Esophagus muscularis mucosa (tissue), 4 donors: ENCODE data around the gene KCNJ12. TPM values are rescaled to one million over a fixed set of nuclear protein-coding genes. Genes with fewer than 3 reads are reported as not detected.

Experiments used
- DNase-seq: peaks from one replicate; pipeline ENCODE4 v3.0.0-alpha.2; 2017; ENCODE audit errors: extremely low spot score
- H3K27ac ChIP-seq, 4 donors: fragments of 200-600 bp; sonication (generic); replicated peaks in 1 of 4; 1 replicate in 3 of 4; 2 replicates in 1 of 4; pipeline ENCODE4 v1.5.1; 2016 to 2019; ENCODE audit warnings: mild to moderate bottlenecking in 1 of 4
- H3K27me3 ChIP-seq, 4 donors: fragments of 200-600 bp; sonication (generic); one replicate each; pipeline versions ENCODE4 v1.5.1 to v1.6.0; 2016 to 2019
- H3K36me3 ChIP-seq, 4 donors: fragments of 200-600 bp; sonication (generic); one replicate each; pipeline ENCODE4 v1.5.1; 2016 to 2019
- H3K4me1 ChIP-seq, 4 donors: fragments of 200-600 bp; sonication (generic); one replicate each; pipeline ENCODE4 v1.5.1; 2016 to 2019
- H3K4me3 ChIP-seq, 4 donors: fragments of 200-600 bp; sonication (generic); 1 replicate in 2 of 4; 2 replicates in 2 of 4; pipeline ENCODE4 v1.5.1; 2016 to 2019; ENCODE audit warnings: mild to moderate bottlenecking in 4 of 4, moderate library complexity in 1 of 4
- H3K9me3 ChIP-seq, 4 donors: fragments of 200-600 bp; sonication (generic); 1 replicate in 3 of 4; 2 replicates in 1 of 4; pipeline ENCODE4 v1.5.1; 2016 to 2019
- EP300 ChIP-seq: sonication (generic); formaldehyde crosslinking; IDR thresholded peaks from one replicate; pipeline ENCODE4 v1.6.1; 2017; ENCODE audit warnings: antibody characterized with exemption
- POLR2A ChIP-seq: fragments of 450-650 bp; IDR thresholded peaks from one replicate; pipeline ENCODE4 v1.6.1; 2017; ENCODE audit warnings: antibody characterized with exemption, moderate library complexity, mild to moderate bottlenecking, low read depth
- POLR2AphosphoS5 ChIP-seq, 2 donors: sonication (generic); formaldehyde crosslinking; IDR thresholded peaks; one replicate each; pipeline ENCODE4 v1.6.1; 2017; ENCODE audit warnings: antibody characterized with exemption in 2 of 2
- WGBS: methylation state at CpG from one replicate; pipeline ENCODE4 v1.1.5; 2018; 5-methylcytosine and 5-hydroxymethylcytosine counted together
- intact Hi-C: fragments of 100-400 bp; cut with DNase I; formaldehyde crosslinking; loops from one replicate; pipeline ENCODE4 v1.15.1; 2023
- total RNA-seq, 4 donors: library from RNA; depleted of rRNA; stranded (reverse); fragments of >200 nt; gene quantifications; one replicate each; pipeline versions ENCODE4 v1.1.0 to v1.2.1, GENCODE V29; 2016
- TF ChIP-seq, protein P1 (sequence below), 3 experiments: fragments of 200-600 bp in 2 of 3; fragments of 450-650 bp in 1 of 3; sonication (generic) in 2 of 3; IDR thresholded peaks; one replicate each; pipeline ENCODE4 v1.5.1; 2017 to 2019; ENCODE audit warnings: antibody characterized with exemption in 3 of 3, mild to moderate bottlenecking in 2 of 3, moderate library complexity in 1 of 3

KCNJ12 gene
- total RNA-seq, 4 donors from 2014 or later, result 0.83 to 2.1 (median 1.5) TPM

DNA sequence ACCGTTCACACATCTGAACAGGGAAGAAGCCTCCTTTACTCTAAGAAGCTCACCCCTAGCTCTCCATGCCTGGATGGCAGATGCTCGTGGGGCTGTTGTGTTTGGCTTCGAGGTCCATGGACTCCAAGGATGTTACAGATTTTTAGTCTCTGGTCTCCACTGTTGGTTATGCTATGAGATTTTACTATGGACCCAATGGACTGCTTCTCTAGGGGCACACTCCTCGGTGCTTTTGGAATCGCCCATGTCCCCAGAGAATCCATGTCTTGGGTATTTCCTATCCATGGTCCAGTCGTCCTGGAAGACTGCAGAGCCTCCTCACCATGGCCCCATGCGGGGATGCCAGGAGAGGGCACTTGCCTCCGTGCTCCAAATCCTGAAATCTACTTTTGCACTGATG is 83.4 kb downstream of the KCNJ12 start:
- intact Hi-C loops, result loop anchor here (5.0 to 10.0 kb wide), 3 partner anchors 125 to 335 kb away; partner anchors contain the start of gene DHRS7B
- Histone ChIP-seq H3K27ac (no peak overlapping the region), H3K27me3 (peaks cover 0 to 23% (median 10%) of the 10 kb centered on the region in 4 donors), H3K36me3 (no peaks in the 10 kb centered on the region), H3K4me3 (no peak overlapping the region), H3K4me1 (peaks cover 12 to 28% (median 24%) of the 10 kb centered on the region in 4 donors), H3K9me3 (no peaks in the 10 kb centered on the region)
- no peak for DNase-seq
- WGBS, result 85% methylated on average over 8 of the region's 8 CpGs
- TF ChIP-seq POLR2A (no peak), EP300 (no peak), POLR2AphosphoS5 (IDR thresholded peaks at IDR 0.05) (no peak)
- TF ChIP-seq, protein P1, sequence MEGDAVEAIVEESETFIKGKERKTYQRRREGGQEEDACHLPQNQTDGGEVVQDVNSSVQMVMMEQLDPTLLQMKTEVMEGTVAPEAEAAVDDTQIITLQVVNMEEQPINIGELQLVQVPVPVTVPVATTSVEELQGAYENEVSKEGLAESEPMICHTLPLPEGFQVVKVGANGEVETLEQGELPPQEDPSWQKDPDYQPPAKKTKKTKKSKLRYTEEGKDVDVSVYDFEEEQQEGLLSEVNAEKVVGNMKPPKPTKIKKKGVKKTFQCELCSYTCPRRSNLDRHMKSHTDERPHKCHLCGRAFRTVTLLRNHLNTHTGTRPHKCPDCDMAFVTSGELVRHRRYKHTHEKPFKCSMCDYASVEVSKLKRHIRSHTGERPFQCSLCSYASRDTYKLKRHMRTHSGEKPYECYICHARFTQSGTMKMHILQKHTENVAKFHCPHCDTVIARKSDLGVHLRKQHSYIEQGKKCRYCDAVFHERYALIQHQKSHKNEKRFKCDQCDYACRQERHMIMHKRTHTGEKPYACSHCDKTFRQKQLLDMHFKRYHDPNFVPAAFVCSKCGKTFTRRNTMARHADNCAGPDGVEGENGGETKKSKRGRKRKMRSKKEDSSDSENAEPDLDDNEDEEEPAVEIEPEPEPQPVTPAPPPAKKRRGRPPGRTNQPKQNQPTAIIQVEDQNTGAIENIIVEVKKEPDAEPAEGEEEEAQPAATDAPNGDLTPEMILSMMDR (IDR thresholded peaks at IDR 0.05), result no peak

DNA sequence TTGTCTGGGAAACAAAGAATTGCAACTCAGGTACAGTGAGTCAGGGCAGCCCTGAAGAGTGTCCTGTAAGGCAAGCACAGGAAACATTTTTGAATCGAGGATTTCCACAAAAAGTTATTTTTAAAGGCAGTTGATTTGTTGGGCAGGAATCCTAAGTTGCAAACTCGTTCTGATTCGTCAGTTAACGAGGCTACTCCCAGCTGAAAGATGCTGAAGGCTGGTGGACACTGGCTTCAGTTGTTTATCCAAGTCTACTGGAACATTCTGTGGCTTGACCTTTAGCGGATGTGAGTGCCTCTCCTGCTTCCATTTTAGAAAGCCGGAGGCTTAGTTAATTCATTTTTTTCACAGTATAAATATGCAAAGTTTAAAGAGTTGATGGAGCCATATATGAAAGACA is 84.2 kb downstream of the KCNJ12 start:
- Histone ChIP-seq H3K27me3 (peaks cover 0 to 23% (median 10%) of the 10 kb centered on the region in 4 donors), H3K4me3 (no peak overlapping the region), H3K27ac (no peak overlapping the region), H3K36me3 (no peaks in the 10 kb centered on the region), H3K4me1 (peaks cover 12 to 28% (median 24%) of the 10 kb centered on the region in 4 donors), H3K9me3 (no peaks in the 10 kb centered on the region)
- 60% methylated on average over 6 of the region's 6 CpGs for WGBS
- TF ChIP-seq POLR2A (no peak), POLR2AphosphoS5 (IDR thresholded peaks at IDR 0.05) (no peak), EP300 (no peak)
- TF ChIP-seq, protein P1 (IDR thresholded peaks at IDR 0.05), result no peak
- intact Hi-C loops, result no loop called here
- no peak for DNase-seq

DNA sequence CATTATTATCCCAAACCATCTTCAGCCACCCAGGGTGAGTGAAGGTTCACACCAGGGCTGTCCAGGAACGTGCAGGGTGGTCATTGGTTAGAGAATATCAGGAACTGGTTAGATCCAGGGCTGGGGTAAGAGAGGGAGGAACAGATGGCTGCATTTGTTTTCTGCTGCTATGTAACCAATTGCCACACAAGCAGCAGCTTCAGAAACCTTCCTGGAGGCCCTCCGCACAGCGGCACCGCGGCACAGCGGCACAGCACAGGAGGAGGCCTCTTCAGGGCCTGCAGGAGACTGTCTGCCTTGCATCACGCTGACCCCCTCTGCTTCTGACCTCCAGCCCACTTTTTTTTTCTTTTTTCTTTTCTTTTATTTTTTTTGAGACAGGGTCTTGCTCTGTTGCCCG is 86.1 kb downstream of the KCNJ12 start:
- Histone ChIP-seq H3K27ac (no peak overlapping the region), H3K36me3 (no peaks in the 10 kb centered on the region), H3K27me3 (peaks cover 0 to 23% (median 10%) of the 10 kb centered on the region in 4 donors), H3K4me3 (no peak overlapping the region), H3K9me3 (no peaks in the 10 kb centered on the region), H3K4me1 (peaks cover 7 to 18% (median 16%) of the 10 kb centered on the region in 4 donors)
- DNase-seq, result no peak
- intact Hi-C loops, result no loop called here
- TF ChIP-seq EP300, result no peak
- TF ChIP-seq, protein P1 (IDR thresholded peaks at IDR 0.05), result no peak
- no peak for TF ChIP-seq POLR2A
- no peak for TF ChIP-seq POLR2AphosphoS5 (IDR thresholded peaks at IDR 0.05)
- WGBS, result 94% methylated on average over 8 of the region's 8 CpGs

DNA sequence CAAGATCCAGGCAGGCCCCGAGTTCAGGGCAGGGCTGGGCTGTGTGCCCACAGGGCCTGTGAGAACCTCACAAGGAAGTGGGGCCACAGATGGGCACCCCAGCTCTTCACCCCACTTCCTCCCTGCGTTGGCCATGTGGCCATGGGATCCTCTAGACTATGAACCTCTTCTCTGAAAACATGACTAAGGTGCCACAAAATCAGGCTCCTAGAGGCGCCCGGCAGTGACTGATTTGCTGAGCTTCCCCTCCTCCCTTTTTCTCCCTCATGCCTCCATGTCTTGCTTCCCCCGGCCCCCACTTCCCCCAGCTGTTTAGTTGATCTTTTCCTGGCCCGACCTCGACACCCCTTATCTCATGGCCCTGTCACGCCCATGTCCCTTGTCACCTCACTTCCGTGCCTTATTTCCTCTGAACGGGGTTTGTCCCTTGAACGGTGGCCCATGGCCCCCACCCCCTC is 87.1 kb downstream of the KCNJ12 start:
- WGBS, result 58% methylated on average over 10 of the region's 11 CpGs
- no peak for DNase-seq
- intact Hi-C loops, result no loop called here
- Histone ChIP-seq H3K27me3 (peaks cover 0 to 23% (median 10%) of the 10 kb centered on the region in 4 donors), H3K36me3 (no peaks in the 10 kb centered on the region), H3K4me1 (peaks cover 5 to 12% (median 11%) of the 10 kb centered on the region in 4 donors), H3K27ac (no peak overlapping the region), H3K4me3 (no peak overlapping the region), H3K9me3 (no peaks in the 10 kb centered on the region)
- TF ChIP-seq POLR2AphosphoS5 (IDR thresholded peaks at IDR 0.05), result no peak
- TF ChIP-seq, protein P1 (IDR thresholded peaks at IDR 0.05), result no peak
- no peak for TF ChIP-seq POLR2A
- no peak for TF ChIP-seq EP300
